Measurements from ENCODE around the gene CYP2F1.

- TF ChIP-seq CTCF (IDR thresholded peaks at IDR 0.05; ENCODE audit: poor library complexity, severe bottlenecking) (no peak), REST (IDR thresholded peaks at IDR 0.05; ENCODE audit: borderline replicate concordance) (no peak), EP300 (conservative IDR thresholded peaks at IDR 0.05; ENCODE audit: poor library complexity, severe bottlenecking) (no peak), RAD21 (conservative IDR thresholded peaks at IDR 0.05) (no peak), TAF1 (IDR thresholded peaks at IDR 0.05; ENCODE audit: low read depth) (no peak), MXI1 (conservative IDR thresholded peaks at IDR 0.05; ENCODE audit: poor library complexity, severe bottlenecking) (no peak), SMC3 (conservative IDR thresholded peaks at IDR 0.05; ENCODE audit: poor library complexity) (no peak), POLR2AphosphoS5 (IDR thresholded peaks at IDR 0.05) (no peak)
These were observed 18.5 kb upstream of the CYP2F1 start for GRCh38 chr19:41095703-41096102.
